Esophagus muscularis mucosa (tissue), 4 donors: Measurements from ENCODE around the gene THRB. TPM values are rescaled to one million over a fixed set of nuclear protein-coding genes. Genes with fewer than 3 reads are reported as not detected.

Source experiments
- DNase-seq: peaks from one replicate; pipeline ENCODE4 v3.0.0-alpha.2; 2017; ENCODE audit errors: extremely low spot score
- H3K27ac ChIP-seq, 4 donors: fragments of 200-600 bp; sonication (generic); replicated peaks in 1 of 4; 1 replicate in 3 of 4; 2 replicates in 1 of 4; pipeline ENCODE4 v1.5.1; 2016 to 2019; ENCODE audit warnings: mild to moderate bottlenecking in 1 of 4
- H3K27me3 ChIP-seq, 4 donors: fragments of 200-600 bp; sonication (generic); one replicate each; pipeline versions ENCODE4 v1.5.1 to v1.6.0; 2016 to 2019
- H3K36me3 ChIP-seq, 4 donors: fragments of 200-600 bp; sonication (generic); one replicate each; pipeline ENCODE4 v1.5.1; 2016 to 2019
- H3K4me1 ChIP-seq, 4 donors: fragments of 200-600 bp; sonication (generic); one replicate each; pipeline ENCODE4 v1.5.1; 2016 to 2019
- H3K4me3 ChIP-seq, 4 donors: fragments of 200-600 bp; sonication (generic); 1 replicate in 2 of 4; 2 replicates in 2 of 4; pipeline ENCODE4 v1.5.1; 2016 to 2019; ENCODE audit warnings: mild to moderate bottlenecking in 4 of 4, moderate library complexity in 1 of 4
- H3K9me3 ChIP-seq, 4 donors: fragments of 200-600 bp; sonication (generic); 1 replicate in 3 of 4; 2 replicates in 1 of 4; pipeline ENCODE4 v1.5.1; 2016 to 2019
- CTCF ChIP-seq, 3 experiments: fragments of 200-600 bp in 2 of 3; fragments of 450-650 bp in 1 of 3; sonication (generic) in 2 of 3; IDR thresholded peaks; one replicate each; pipeline ENCODE4 v1.5.1; 2017 to 2019; ENCODE audit warnings: antibody characterized with exemption in 3 of 3, mild to moderate bottlenecking in 2 of 3, moderate library complexity in 1 of 3
- EP300 ChIP-seq: sonication (generic); formaldehyde crosslinking; IDR thresholded peaks from one replicate; pipeline ENCODE4 v1.6.1; 2017; ENCODE audit warnings: antibody characterized with exemption
- POLR2A ChIP-seq: fragments of 450-650 bp; IDR thresholded peaks from one replicate; pipeline ENCODE4 v1.6.1; 2017; ENCODE audit warnings: antibody characterized with exemption, moderate library complexity, mild to moderate bottlenecking, low read depth
- POLR2AphosphoS5 ChIP-seq, 2 donors: sonication (generic); formaldehyde crosslinking; IDR thresholded peaks; one replicate each; pipeline ENCODE4 v1.6.1; 2017; ENCODE audit warnings: antibody characterized with exemption in 2 of 2
- WGBS: methylation state at CpG from one replicate; pipeline ENCODE4 v1.1.5; 2018; 5-methylcytosine and 5-hydroxymethylcytosine counted together
- intact Hi-C: fragments of 100-400 bp; cut with DNase I; formaldehyde crosslinking; loops from one replicate; pipeline ENCODE4 v1.15.1; 2023
- total RNA-seq, 4 donors: library from RNA; depleted of rRNA; stranded (reverse); fragments of >200 nt; gene quantifications; one replicate each; pipeline versions ENCODE4 v1.1.0 to v1.2.1, GENCODE V29; 2016

THRB gene
- total RNA-seq, 4 donors from 2014 or later, result 31.5 to 68.6 (median 39.3) TPM

- H3K27ac ChIP-seq, result no peak overlapping the region
- H3K9me3 ChIP-seq, result no peaks in the 10 kb centered on the region
- TF ChIP-seq CTCF (IDR thresholded peaks at IDR 0.05), result no peak
- no peak for TF ChIP-seq POLR2A
- TF ChIP-seq POLR2AphosphoS5 (IDR thresholded peaks at IDR 0.05), result no peak
- no peak for TF ChIP-seq EP300
- no peaks in the 10 kb centered on the region for H3K36me3 ChIP-seq
- H3K27me3 ChIP-seq, result no peaks in the 10 kb centered on the region
- DNase-seq, result no peak
- no peak overlapping the region for H3K4me3 ChIP-seq
- H3K4me1 ChIP-seq, result peaks cover 25 to 79% (median 71%) of the 10 kb centered on the region in 4 donors
- intact Hi-C loops, result no loop called here
Measured at GRCh38 chr3:24487325-24488262, 7.1 kb downstream of the THRB start.

GRCh38 chr3:24485511-24485910 is 9.1 kb downstream of the THRB start:
- WGBS, result 97% methylated on average over 1 of the region's 1 CpG
- Histone ChIP-seq H3K4me1 (peaks cover 20 to 71% (median 63%) of the 10 kb centered on the region in 4 donors), H3K36me3 (no peaks in the 10 kb centered on the region), H3K27me3 (no peaks in the 10 kb centered on the region), H3K4me3 (no peak overlapping the region), H3K9me3 (no peaks in the 10 kb centered on the region), H3K27ac (no peak overlapping the region)
- TF ChIP-seq CTCF (IDR thresholded peaks at IDR 0.05), result no peak
- TF ChIP-seq POLR2A, result no peak
- no peak for TF ChIP-seq EP300
- no peak for TF ChIP-seq POLR2AphosphoS5 (IDR thresholded peaks at IDR 0.05)
- no peak for DNase-seq
- intact Hi-C loops, result no loop called here

GRCh38 chr3:24483873-24484272 is 10.8 kb downstream of the THRB start:
- no peaks in the 10 kb centered on the region for H3K27me3 ChIP-seq
- 86% methylated on average over 3 of the region's 3 CpGs for WGBS
- TF ChIP-seq POLR2A (no peak), EP300 (no peak), CTCF (IDR thresholded peaks at IDR 0.05) (no peak), POLR2AphosphoS5 (IDR thresholded peaks at IDR 0.05) (no peak)
- intact Hi-C loops, result no loop called here
- H3K4me1 ChIP-seq, result peaks cover 15 to 70% (median 56%) of the 10 kb centered on the region in 4 donors
- no peak overlapping the region for H3K27ac ChIP-seq
- no peak for DNase-seq
- no peak overlapping the region for H3K4me3 ChIP-seq
- no peaks in the 10 kb centered on the region for H3K9me3 ChIP-seq
- H3K36me3 ChIP-seq, result no peaks in the 10 kb centered on the region

- DNase-seq, result no peak
- H3K27ac ChIP-seq, result no peak overlapping the region
- no peak for TF ChIP-seq CTCF (IDR thresholded peaks at IDR 0.05)
- TF ChIP-seq EP300, result no peak
- peaks cover 18 to 68% (median 59%) of the 10 kb centered on the region in 4 donors for H3K4me1 ChIP-seq
- no peaks in the 10 kb centered on the region for H3K9me3 ChIP-seq
- no peaks in the 10 kb centered on the region for H3K27me3 ChIP-seq
- 79% methylated on average over 3 of the region's 3 CpGs for WGBS
- H3K4me3 ChIP-seq, result no peak overlapping the region
- no peaks in the 10 kb centered on the region for H3K36me3 ChIP-seq
- intact Hi-C loops, result no loop called here
Measured at GRCh38 chr3:24482096-24482705, 12.4 kb downstream of the THRB start.
